ENCODE results near the gene GCN1.

GCN1 gene

DNA sequence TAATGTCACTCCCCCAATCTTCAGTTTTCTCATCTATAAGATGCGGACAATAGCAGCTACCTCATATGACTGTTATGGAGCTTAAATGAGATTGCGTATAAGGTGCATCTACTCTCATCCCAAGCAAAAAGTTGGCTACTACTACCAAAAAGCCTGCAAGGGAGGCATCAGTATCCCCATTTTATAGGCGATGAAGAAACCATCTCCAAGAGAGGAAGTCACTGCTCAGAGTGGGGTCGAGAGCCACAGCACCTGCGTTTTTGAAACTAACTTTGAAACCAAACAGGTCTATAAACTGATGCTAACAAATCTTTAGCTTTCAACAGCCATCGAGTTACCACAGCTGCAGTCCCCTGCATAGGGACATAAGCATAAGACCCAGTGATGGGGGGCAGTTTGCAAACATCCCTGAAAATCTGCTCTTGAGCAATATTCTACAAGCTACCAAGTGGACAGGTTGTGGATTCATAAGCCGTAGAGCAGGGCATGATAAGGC lies 3.5 kb downstream of the GCN1 start:
- Histone ChIP-seq H3K4me1 (ENCODE audit: control insufficient read depth, insufficient read depth, low read length) (no peaks in the 10 kb centered on the region), H3K9me3 (ENCODE audit: control insufficient read depth, insufficient read depth, low read depth, low read length) (no peaks in the 10 kb centered on the region), H3K36me3 (ENCODE audit: control insufficient read depth in 2 of 2, insufficient read depth in 1 of 2, low read length in 2 of 2) (peaks cover 38 to 59% of the 10 kb centered on the region in 2 experiments), H3K4me3 (ENCODE audit: low read depth, low read length) (no peak overlapping the region), H3K27ac (ENCODE audit: extremely low read depth, low read depth, low read length) (no peak overlapping the region)
- ChIA-PET POLR2A (interaction anchor here (6.5 kb wide), 1 partner anchor 10 kb away, joined by 59 read pairs; the partner anchor contains the start of gene RPLP0), CTCF (interaction anchor here (1.6 to 1.9 kb wide), 2 partner anchors 10 to 37 kb away, joined by 3 to 8 read pairs; partner anchors contain the start of gene RPLP0)
- TF ChIP-seq KLF8 (tag by site-specific recombination; IDR thresholded peaks at IDR 0.05) (no peak), SALL2 (tag by site-specific recombination; IDR thresholded peaks at IDR 0.05; ENCODE audit: borderline replicate concordance) (no peak), ZNF555 (tag by site-specific recombination; conservative IDR thresholded peaks at IDR 0.05) (no peak)

DNA sequence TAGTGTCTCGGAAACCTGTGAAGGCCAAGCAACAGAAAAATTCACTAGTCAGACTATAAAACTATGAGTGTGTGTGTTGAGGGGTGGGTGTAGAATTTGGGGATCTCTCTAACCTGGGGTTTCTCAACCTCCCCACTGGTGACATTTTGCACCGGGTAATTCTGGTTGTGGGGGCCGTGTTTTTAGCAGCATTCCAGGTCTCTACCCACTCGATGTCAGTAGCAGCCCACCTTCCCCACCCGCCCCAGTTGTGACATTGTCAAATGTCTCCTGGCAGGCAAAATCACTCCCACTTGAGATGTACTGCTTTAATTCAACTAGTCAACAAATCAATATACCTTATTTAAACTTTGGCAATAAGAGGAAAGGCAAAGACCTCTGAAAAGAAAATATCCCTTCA lies 4.1 kb downstream of the GCN1 start:
- POLR2A ChIA-PET, result interaction anchor here (6.5 kb wide), 1 partner anchor 10 kb away, joined by 59 read pairs; the partner anchor contains the start of gene RPLP0
- TF ChIP-seq, protein P1, sequence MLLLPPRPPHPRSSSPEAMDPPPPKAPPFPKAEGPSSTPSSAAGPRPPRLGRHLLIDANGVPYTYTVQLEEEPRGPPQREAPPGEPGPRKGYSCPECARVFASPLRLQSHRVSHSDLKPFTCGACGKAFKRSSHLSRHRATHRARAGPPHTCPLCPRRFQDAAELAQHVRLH (tag by site-specific recombination; IDR thresholded peaks at IDR 0.05), result no peak
- no peak for TF ChIP-seq ZNF610 (tag by site-specific recombination; IDR thresholded peaks at IDR 0.05; ENCODE audit: borderline replicate concordance)
- TF ChIP-seq, protein P2, sequence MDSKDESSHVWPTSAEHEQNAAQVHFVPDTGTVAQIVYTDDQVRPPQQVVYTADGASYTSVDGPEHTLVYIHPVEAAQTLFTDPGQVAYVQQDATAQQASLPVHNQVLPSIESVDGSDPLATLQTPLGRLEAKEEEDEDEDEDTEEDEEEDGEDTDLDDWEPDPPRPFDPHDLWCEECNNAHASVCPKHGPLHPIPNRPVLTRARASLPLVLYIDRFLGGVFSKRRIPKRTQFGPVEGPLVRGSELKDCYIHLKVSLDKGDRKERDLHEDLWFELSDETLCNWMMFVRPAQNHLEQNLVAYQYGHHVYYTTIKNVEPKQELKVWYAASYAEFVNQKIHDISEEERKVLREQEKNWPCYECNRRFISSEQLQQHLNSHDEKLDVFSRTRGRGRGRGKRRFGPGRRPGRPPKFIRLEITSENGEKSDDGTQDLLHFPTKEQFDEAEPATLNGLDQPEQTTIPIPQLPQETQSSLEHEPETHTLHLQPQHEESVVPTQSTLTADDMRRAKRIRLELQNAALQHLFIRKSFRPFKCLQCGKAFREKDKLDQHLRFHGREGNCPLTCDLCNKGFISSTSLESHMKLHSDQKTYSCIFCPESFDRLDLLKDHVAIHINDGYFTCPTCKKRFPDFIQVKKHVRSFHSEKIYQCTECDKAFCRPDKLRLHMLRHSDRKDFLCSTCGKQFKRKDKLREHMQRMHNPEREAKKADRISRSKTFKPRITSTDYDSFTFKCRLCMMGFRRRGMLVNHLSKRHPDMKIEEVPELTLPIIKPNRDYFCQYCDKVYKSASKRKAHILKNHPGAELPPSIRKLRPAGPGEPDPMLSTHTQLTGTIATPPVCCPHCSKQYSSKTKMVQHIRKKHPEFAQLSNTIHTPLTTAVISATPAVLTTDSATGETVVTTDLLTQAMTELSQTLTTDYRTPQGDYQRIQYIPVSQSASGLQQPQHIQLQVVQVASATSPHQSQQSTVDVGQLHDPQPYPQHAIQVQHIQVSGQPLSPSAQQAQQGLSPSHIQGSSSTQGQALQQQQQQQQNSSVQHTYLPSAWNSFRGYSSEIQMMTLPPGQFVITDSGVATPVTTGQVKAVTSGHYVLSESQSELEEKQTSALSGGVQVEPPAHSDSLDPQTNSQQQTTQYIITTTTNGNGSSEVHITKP (tag by site-specific recombination; IDR thresholded peaks at IDR 0.05), result no peak
- no peak for TF ChIP-seq ZNF223 (tag by site-specific recombination; IDR thresholded peaks at IDR 0.05)
- TF ChIP-seq, protein P3, sequence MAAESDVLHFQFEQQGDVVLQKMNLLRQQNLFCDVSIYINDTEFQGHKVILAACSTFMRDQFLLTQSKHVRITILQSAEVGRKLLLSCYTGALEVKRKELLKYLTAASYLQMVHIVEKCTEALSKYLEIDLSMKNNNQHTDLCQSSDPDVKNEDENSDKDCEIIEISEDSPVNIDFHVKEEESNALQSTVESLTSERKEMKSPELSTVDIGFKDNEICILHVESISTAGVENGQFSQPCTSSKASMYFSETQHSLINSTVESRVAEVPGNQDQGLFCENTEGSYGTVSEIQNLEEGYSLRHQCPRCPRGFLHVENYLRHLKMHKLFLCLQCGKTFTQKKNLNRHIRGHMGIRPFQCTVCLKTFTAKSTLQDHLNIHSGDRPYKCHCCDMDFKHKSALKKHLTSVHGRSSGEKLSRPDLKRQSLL (tag by site-specific recombination; IDR thresholded peaks at IDR 0.05), result no peak
- TF ChIP-seq ZNF155 (tag by site-specific recombination; IDR thresholded peaks at IDR 0.05), result no peak
- TF ChIP-seq, protein P4, sequence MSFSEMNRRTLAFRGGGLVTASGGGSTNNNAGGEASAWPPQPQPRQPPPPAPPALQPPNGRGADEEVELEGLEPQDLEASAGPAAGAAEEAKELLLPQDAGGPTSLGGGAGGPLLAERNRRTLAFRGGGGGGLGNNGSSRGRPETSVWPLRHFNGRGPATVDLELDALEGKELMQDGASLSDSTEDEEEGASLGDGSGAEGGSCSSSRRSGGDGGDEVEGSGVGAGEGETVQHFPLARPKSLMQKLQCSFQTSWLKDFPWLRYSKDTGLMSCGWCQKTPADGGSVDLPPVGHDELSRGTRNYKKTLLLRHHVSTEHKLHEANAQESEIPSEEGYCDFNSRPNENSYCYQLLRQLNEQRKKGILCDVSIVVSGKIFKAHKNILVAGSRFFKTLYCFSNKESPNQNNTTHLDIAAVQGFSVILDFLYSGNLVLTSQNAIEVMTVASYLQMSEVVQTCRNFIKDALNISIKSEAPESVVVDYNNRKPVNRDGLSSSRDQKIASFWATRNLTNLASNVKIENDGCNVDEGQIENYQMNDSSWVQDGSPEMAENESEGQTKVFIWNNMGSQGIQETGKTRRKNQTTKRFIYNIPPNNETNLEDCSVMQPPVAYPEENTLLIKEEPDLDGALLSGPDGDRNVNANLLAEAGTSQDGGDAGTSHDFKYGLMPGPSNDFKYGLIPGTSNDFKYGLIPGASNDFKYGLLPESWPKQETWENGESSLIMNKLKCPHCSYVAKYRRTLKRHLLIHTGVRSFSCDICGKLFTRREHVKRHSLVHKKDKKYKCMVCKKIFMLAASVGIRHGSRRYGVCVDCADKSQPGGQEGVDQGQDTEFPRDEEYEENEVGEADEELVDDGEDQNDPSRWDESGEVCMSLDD (tag by site-specific recombination; IDR thresholded peaks at IDR 0.05), result no peak
- no peak for TF ChIP-seq ZNF555 (tag by site-specific recombination; conservative IDR thresholded peaks at IDR 0.05)
- TF ChIP-seq, protein P5, sequence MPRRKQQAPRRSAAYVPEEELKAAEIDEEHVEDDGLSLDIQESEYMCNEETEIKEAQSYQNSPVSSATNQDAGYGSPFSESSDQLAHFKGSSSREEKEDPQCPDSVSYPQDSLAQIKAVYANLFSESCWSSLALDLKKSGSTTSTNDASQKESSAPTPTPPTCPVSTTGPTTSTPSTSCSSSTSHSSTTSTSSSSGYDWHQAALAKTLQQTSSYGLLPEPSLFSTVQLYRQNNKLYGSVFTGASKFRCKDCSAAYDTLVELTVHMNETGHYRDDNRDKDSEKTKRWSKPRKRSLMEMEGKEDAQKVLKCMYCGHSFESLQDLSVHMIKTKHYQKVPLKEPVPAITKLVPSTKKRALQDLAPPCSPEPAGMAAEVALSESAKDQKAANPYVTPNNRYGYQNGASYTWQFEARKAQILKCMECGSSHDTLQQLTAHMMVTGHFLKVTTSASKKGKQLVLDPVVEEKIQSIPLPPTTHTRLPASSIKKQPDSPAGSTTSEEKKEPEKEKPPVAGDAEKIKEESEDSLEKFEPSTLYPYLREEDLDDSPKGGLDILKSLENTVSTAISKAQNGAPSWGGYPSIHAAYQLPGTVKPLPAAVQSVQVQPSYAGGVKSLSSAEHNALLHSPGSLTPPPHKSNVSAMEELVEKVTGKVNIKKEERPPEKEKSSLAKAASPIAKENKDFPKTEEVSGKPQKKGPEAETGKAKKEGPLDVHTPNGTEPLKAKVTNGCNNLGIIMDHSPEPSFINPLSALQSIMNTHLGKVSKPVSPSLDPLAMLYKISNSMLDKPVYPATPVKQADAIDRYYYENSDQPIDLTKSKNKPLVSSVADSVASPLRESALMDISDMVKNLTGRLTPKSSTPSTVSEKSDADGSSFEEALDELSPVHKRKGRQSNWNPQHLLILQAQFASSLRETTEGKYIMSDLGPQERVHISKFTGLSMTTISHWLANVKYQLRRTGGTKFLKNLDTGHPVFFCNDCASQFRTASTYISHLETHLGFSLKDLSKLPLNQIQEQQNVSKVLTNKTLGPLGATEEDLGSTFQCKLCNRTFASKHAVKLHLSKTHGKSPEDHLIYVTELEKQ (tag by site-specific recombination; IDR thresholded peaks at IDR 0.05; ENCODE audit: borderline replicate concordance), result no peak
- TF ChIP-seq, protein P6, sequence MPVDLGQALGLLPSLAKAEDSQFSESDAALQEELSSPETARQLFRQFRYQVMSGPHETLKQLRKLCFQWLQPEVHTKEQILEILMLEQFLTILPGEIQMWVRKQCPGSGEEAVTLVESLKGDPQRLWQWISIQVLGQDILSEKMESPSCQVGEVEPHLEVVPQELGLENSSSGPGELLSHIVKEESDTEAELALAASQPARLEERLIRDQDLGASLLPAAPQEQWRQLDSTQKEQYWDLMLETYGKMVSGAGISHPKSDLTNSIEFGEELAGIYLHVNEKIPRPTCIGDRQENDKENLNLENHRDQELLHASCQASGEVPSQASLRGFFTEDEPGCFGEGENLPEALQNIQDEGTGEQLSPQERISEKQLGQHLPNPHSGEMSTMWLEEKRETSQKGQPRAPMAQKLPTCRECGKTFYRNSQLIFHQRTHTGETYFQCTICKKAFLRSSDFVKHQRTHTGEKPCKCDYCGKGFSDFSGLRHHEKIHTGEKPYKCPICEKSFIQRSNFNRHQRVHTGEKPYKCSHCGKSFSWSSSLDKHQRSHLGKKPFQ (tag by site-specific recombination; IDR thresholded peaks at IDR 0.05), result no peak
- no peak for TF ChIP-seq MZF1 (tag by site-specific recombination; IDR thresholded peaks at IDR 0.05; ENCODE audit: borderline replicate concordance)
- no peaks in the 10 kb centered on the region for H3K4me1 ChIP-seq (ENCODE audit: control insufficient read depth, insufficient read depth, low read length)
- CTCF ChIA-PET, result interaction anchor here (0.6 to 1.9 kb wide), 3 partner anchors 11 to 360 kb away, joined by 3 to 8 read pairs (median 3); partner anchors contain the start of gene RPLP0
- peaks cover 40 to 61% of the 10 kb centered on the region in 2 experiments for H3K36me3 ChIP-seq (ENCODE audit: control insufficient read depth in 2 of 2, insufficient read depth in 1 of 2, low read length in 2 of 2)
- no peaks in the 10 kb centered on the region for H3K9me3 ChIP-seq (ENCODE audit: control insufficient read depth, insufficient read depth, low read depth, low read length)
- no peak overlapping the region for H3K4me3 ChIP-seq (ENCODE audit: low read depth, low read length)
- no peak overlapping the region for H3K27ac ChIP-seq (ENCODE audit: extremely low read depth, low read depth, low read length)
